Endodermal cell (in vitro differentiated cells): ENCODE results near the gene RGS3. TPM values are rescaled to one million over a fixed set of nuclear protein-coding genes. Genes with fewer than 3 reads are reported as not detected.

Experiments
- DNase-seq: peaks from one replicate; pipeline ENCODE4 v3.0.0-alpha.2; 2017
- H3K27ac ChIP-seq: 2 replicates; pipeline ENCODE4 v1.5.1; 2013; ENCODE audit warnings: mild to moderate bottlenecking, low read depth, low read length, moderate library complexity
- H3K27me3 ChIP-seq: 2 replicates; pipeline ENCODE4 v1.6.1; 2013; ENCODE audit warnings: mild to moderate bottlenecking, low read length, moderate library complexity; ENCODE audit not compliant: insufficient read depth, control insufficient read depth, poor library complexity, severe bottlenecking
- H3K36me3 ChIP-seq: 2 replicates; pipeline ENCODE4 v1.7.0; 2013; ENCODE audit warnings: mild to moderate bottlenecking, low read length, moderate library complexity; ENCODE audit not compliant: control insufficient read depth, insufficient read depth
- H3K4me1 ChIP-seq: one replicate; pipeline ENCODE4 v1.7.0; 2013; ENCODE audit warnings: low read length; ENCODE audit not compliant: control insufficient read depth, insufficient read depth
- H3K4me3 ChIP-seq: 2 replicates; pipeline ENCODE4 v1.5.1; 2013; ENCODE audit warnings: mild to moderate bottlenecking, low read length, moderate library complexity
- H3K9ac ChIP-seq: 2 replicates; pipeline ENCODE4 v1.6.1; 2013; ENCODE audit warnings: mild to moderate bottlenecking, low read length, moderate library complexity; ENCODE audit not compliant: poor library complexity, severe bottlenecking; ENCODE audit errors: extremely low read depth
- H3K9me3 ChIP-seq: 2 replicates; pipeline ENCODE4 v1.6.1; 2013; ENCODE audit warnings: mild to moderate bottlenecking, low read length, moderate library complexity; ENCODE audit not compliant: control insufficient read depth
- H3K27ac Mint-ChIP-seq: 2 replicates; pipeline ENCODE4 v1.8.0; 2020; ENCODE audit warnings: mixed read lengths
- H3K27me3 Mint-ChIP-seq: 2 replicates; pipeline ENCODE4 v1.8.0; 2021; ENCODE audit warnings: mild to moderate bottlenecking, mixed read lengths; ENCODE audit not compliant: insufficient read depth
- H3K36me3 Mint-ChIP-seq: 2 replicates; pipeline ENCODE4 v1.8.0; 2020; ENCODE audit warnings: low read depth, mixed read lengths
- H3K4me1 Mint-ChIP-seq: 2 replicates; pipeline ENCODE4 v1.8.0; 2020; ENCODE audit warnings: mixed read lengths
- H3K4me3 Mint-ChIP-seq: 2 replicates; pipeline ENCODE4 v1.8.0; 2020; ENCODE audit warnings: mild to moderate bottlenecking, moderate library complexity, mixed read lengths
- H3K9me3 Mint-ChIP-seq: 2 replicates; pipeline ENCODE4 v1.8.0; 2020; ENCODE audit warnings: mild to moderate bottlenecking, mixed read lengths
- CTCF ChIP-seq: fragments of 200-600 bp; sonication (generic); conservative IDR thresholded peaks from 2 replicates; pipeline ENCODE4 v1.5.0; 2021; ENCODE audit warnings: antibody characterized with exemption, mild to moderate bottlenecking
- WGBS, 2 experiments: methylation state at CpG; one replicate each; pipeline versions ENCODE4 v1.1.5 to v1.1.7; 2013; ENCODE audit warnings: missing lambda C conversion rate in 2 of 2, mixed read lengths in 1 of 2; ENCODE audit not compliant: insufficient coverage in 1 of 2, insufficient read length in 1 of 2; 5-methylcytosine and 5-hydroxymethylcytosine counted together
- total RNA-seq, 2 donors: library from RNA; stranded (reverse); fragmentation: NEBNext Ultra II Directional in 1 of 2; extraction: Animal tissue kit (Norgen Biotek cat#: 25700) in 1 of 2; gene quantifications; 2 replicates in 1 of 2; 3 replicates in 1 of 2; pipeline ENCODE4 v1.2.1, GENCODE V29; 2021

Gene RGS3
- total RNA-seq, 2 donors from 2014 or later, result 20.7 to 40.3 TPM

GRCh38 chr9:113427629-113428028 is 35.9 kb upstream of the RGS3 start:
- WGBS, 2 experiments, result 92 to 100% methylated on average over 2 of the region's 2 CpGs
- no peak for DNase-seq
- Histone ChIP-seq H3K36me3 (no peaks in the 10 kb centered on the region), H3K27me3 (peaks cover 9% of the 10 kb centered on the region), H3K27ac (no peak overlapping the region), H3K4me3 (no peak overlapping the region), H3K9me3 (no peaks in the 10 kb centered on the region), H3K9ac (no peak overlapping the region), H3K4me1 (no peaks in the 10 kb centered on the region)
- no peaks in the 10 kb centered on the region for H3K9me3 Mint-ChIP-seq
- H3K4me3 Mint-ChIP-seq, result no peak overlapping the region
- no peaks in the 10 kb centered on the region for H3K36me3 Mint-ChIP-seq
- no peak for TF ChIP-seq CTCF
- H3K27me3 Mint-ChIP-seq, result peaks cover 6% of the 10 kb centered on the region
- H3K4me1 Mint-ChIP-seq, result peaks cover 8% of the 10 kb centered on the region
- H3K27ac Mint-ChIP-seq, result no peak overlapping the region

GRCh38 chr9:113428062-113428615 is 35.4 kb upstream of the RGS3 start:
- H3K27me3 Mint-ChIP-seq, result peaks cover 11% of the 10 kb centered on the region
- no peak for TF ChIP-seq CTCF
- H3K4me1 Mint-ChIP-seq, result peaks cover 8% of the 10 kb centered on the region
- Histone ChIP-seq H3K4me3 (no peak overlapping the region), H3K9me3 (no peaks in the 10 kb centered on the region), H3K27me3 (peaks cover 14% of the 10 kb centered on the region), H3K9ac (no peak overlapping the region), H3K36me3 (no peaks in the 10 kb centered on the region), H3K27ac (no peak overlapping the region), H3K4me1 (no peaks in the 10 kb centered on the region)
- H3K27ac Mint-ChIP-seq, result no peak overlapping the region
- DNase-seq, result no peak
- 100% methylated on average over 1 of the region's 1 CpG; no CpG with 5 or more reads in 1 of the 2 experiments for WGBS, 2 experiments
- H3K4me3 Mint-ChIP-seq, result no peak overlapping the region
- H3K36me3 Mint-ChIP-seq, result no peaks in the 10 kb centered on the region
- H3K9me3 Mint-ChIP-seq, result no peaks in the 10 kb centered on the region

- Histone ChIP-seq H3K4me1 (no peaks in the 10 kb centered on the region), H3K27ac (no peak overlapping the region), H3K4me3 (no peak overlapping the region), H3K9me3 (no peaks in the 10 kb centered on the region), H3K9ac (no peak overlapping the region), H3K36me3 (no peaks in the 10 kb centered on the region), H3K27me3 (peaks cover 18% of the 10 kb centered on the region)
- H3K4me1 Mint-ChIP-seq, result no peaks in the 10 kb centered on the region
- no peak for DNase-seq
- no peak for TF ChIP-seq CTCF
- H3K27ac Mint-ChIP-seq, result no peak overlapping the region
- no peaks in the 10 kb centered on the region for H3K9me3 Mint-ChIP-seq
- H3K36me3 Mint-ChIP-seq, result no peaks in the 10 kb centered on the region
- no peak overlapping the region for H3K4me3 Mint-ChIP-seq
- H3K27me3 Mint-ChIP-seq, result peaks cover 23% of the 10 kb centered on the region
Observed at GRCh38 chr9:113431191-113431590, 32.3 kb upstream of the RGS3 start.
